Activated CD8-positive, alpha-beta memory T cell treated with anti-CD3 and anti-CD28 coated beads, Interleukin-2, amount 50 U/mL, for 24 hours (primary cell): ENCODE measurements around the gene MED13L.

Experiments
- DNase-seq: peaks from one replicate; pipeline ENCODE4 v3.0.0-alpha.2; 2020; ENCODE audit errors: extremely low read depth

MED13L gene

DNA sequence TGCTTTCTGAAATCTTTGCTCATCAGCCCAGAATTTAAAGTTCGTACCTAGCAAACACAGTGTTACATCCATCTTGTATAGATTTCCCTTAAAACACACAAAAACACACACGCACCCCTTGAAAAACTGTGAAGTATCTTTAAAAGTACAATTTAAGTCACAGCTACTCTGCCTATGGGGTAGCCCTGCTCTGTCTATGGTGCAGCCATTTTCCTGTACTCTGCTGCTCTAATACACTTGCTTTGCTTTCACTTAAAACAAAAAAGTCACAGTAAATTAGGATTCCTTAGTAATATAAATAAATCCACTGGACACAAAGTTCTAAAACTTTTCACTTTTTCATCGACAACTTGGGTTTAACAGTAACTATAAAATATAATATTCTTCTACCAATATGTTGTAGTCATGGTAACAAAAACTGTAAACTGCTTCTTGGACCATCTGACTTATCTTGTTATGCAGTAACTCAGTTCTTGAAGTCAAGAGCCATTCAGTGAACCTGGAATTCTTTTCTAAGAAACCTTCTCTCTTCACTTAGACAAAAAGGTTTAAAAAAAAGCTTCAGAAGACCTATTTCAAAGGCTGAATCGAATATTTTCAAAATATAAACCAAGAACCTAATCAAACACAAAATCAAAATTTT, 63.5 kb downstream of the MED13L start:
- no peak for DNase-seq

DNA sequence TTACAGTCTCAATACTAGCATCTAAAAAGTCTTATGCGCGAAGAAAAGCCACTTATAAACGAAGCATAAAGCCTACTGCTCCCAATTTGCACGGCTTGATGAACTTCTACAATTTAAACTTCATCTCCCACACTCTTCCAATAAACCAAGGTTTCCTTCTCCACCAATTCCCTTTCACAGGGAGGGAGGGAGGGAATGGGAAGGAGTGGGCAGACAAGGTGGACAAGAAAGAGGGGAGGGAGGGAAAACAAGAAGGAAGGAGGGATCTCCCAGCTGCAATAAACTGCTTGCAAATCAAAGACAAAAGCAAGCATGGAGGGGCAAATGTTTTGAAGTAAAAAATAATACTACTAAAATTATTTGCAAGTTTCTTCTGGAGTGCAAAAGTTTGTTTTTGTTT, 64.5 kb downstream of the MED13L start:
- DNase-seq, result no peak

DNA sequence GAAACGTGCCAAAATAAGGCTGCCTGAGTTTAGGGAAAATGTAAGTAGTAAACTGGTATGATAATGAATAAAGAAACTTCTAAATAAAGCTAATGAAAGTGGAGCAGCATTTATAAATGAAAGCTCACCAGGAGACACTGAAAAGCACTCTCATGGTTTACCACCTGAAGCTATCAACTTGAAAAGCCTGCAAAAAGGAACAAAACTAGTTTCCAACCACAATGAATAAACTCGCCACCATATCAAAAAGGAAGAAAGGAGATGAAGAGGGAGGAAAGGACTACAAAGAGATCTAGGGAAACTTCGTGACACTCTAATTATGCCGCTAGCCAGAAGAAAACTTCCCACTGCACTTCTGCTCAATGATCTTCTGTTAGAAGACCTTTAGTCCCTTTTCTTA, 66.7 kb downstream of the MED13L start:
- DNase-seq, result no peak

DNA sequence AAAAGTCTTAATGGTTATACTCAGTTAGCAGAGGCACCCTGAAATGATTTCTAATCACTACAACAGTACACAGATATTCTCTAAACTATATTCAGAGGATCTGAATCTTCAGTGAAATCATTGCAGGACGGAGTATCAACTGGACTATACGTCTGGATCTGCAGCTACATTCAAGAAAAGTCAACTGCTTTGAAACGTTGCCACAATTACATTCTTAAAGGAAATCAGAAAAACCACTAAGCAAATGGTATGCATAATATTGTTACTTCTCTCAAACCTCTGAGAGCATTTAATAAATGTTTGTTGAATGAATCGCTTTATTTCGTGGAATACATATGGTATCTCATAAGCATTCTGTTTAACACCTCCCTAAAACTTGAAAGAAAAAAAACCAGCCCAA, 67.4 kb downstream of the MED13L start:
- DNase-seq, result no peak

DNA sequence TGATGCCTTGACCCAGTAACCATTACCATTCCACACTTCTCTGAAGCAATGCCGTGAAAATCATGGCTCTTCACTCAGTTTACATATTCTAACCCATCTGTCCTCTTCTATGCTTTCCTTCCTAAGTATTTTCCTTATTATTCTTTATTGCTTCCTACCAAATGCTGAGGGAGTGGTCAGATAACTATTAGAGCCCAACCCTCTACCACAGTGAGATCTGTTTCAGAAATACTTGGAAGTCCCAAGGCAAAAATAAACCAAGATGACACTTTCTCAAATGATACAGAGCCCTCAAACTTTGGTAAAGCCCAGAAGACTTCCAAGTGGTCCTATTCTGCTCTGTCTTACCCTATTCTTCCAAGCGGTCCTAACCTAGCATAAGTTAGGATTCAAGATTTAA, 68.0 kb downstream of the MED13L start:
- no peak for DNase-seq

DNA sequence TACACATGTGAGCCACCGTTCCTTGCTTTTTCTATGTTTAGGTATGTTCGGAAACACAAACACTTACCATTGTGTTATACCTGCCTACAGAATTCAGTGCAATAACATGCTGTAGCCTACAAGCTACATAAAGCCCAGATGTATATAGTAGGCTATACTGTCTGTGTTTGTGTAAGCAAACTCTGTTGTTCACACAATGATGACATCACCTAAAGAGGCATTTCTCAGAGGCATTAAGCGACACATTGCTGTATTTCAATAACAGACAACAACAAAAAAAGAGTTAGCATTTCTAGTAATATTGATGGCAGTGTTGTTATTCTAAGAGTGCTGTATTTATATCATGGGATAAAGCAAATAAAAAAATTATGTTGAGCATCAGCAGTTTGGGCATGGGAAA, 70.2 kb downstream of the MED13L start:
- no peak for DNase-seq

DNA sequence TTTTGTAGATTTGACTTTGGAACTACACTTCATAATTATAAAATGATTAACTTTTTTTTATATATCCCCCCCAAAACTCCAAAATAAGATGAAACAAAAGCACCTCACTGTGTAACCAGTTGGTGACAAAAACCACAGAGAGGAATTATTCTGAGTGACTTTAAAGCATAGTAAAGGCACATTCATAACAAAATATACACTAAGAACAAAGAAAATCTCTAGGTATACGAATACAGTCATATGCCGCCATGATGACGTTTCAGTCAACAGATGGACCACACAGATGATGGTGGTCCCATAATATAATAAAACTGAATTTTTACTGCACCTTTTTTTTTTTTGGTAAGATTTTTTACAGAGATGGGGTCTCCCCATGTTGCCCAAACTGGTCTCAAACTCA, 70.7 kb downstream of the MED13L start:
- DNase-seq, result no peak

DNA sequence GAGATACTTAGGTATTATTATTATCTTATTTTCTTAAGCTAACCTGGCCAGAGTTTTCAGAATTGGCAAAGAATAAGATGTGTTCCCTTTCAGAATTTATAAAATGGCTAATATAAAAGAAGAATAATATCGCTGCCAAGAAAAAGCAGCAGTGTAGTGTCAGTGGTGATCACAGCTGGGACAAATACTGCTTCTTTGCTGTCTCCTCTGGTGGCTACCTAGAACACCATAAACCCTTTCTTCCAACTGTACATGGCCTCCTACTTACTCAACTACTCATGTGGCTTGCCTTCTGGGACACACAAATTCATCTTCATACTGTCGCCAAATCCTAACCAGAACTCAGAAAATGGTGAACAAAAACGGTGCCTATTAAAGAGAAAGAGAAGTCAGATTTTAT, 72.7 kb downstream of the MED13L start:
- DNase-seq, result no peak

DNA sequence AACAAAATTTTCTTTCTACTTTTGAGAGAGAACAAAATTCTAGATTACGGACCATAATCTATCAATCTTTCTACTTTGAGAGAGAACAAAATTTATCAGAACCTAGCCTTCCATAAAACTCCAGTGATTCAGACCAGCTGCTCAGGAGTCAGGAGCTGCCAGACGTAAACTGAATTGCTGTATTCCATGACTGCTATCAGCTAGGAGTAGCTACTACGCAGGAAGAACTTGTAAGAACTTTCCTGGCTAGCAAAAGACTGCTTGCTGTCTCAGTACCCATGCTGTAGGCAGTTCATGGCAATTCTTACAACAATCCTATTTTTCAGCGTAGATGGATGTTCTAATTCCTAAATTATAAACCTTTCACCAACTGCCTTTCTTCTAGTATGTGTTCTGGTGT, 73.3 kb downstream of the MED13L start:
- no peak for DNase-seq

DNA sequence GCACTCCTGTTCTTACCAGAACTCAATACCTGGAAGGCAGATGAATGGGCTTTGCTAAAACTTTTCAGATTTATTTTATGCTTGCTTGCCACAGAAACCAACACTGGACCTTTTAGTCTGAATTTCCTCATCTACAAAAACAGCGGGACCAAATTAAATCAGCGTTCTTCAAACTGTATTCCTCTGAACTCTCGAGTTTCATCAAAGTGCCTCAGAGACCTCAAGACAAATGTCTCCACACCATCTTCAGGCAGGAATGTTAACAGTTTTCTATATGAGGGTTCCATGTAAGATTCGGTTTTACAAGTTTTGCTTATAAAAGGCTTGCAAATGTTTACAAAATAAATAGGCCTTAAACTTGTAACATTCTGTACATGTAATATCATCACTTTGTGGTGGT, 74.6 kb downstream of the MED13L start:
- DNase-seq, result no peak

DNA sequence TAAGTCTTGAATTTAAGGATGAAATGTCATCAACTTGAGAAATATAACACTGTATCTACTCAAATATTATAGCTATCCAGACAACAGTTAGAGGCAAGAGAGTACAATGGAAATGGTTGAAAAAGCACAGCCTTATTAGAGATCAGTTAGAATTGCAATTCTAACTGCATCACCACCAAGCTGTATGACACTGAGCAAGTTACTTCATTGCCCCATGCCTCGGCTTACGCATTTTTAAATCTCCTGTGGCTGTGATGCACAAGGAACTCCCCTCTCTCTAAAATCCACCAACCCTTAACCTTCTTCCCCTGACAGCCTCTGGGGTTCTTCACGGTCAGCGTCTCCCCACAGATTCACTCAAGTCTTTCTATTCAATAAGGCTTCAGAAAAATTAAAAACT, 75.1 kb downstream of the MED13L start:
- DNase-seq, result no peak

DNA sequence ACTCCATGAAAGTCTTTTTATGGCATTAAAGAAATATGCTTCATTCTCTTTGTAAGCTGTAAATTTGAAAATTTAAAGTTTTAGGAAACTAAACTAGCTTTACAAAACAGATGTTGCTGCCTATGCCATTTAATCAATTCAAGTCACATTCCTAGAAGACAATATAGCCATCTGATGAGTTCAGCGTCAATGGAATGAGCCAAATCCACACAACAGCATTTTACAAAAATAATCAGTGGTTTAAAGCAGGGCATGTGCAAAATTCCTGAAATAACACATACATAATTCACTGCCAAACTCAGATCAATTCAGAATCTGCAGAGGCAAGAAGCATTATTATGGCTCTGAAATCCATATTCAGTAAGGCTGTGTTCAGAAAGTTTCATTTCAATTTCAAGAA, 75.6 kb downstream of the MED13L start:
- DNase-seq, result no peak

DNA sequence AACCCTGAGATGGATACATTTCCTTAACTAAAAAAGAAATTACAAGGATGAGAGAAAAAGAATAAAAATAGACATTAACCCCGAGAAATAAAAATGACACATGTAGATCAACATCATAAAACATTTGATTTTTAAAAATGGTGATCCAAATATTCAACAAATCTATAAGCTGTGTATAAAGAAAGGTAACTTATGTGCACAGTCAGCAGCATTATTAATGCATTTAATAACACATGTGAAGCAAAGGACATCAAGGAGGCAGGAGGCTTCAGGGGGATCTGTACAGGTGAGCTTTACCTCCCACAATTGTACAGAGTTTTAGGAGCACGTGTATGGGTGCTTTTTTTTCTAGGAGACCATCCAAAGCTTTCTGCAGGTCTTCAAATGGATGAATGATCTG, 76.1 kb downstream of the MED13L start:
- DNase-seq, result no peak

DNA sequence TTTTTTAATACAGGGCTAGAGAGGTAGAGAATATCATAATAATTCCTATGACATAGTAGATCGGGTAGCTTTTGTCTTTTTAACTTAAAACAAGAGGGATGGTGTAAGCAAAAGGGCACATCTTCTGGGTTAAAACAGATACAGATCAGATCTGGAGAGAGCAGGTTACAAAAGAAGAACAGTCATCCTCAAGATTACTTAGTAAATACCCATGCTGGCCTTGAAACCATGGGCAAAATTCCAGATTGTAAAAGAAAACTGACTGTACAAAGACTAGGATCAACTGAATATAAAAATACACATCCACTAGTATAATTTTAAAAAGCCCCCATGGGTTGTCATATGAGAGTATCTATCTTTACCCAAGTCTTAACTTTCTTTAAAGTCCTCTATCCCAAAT, 76.7 kb downstream of the MED13L start:
- DNase-seq, result no peak

DNA sequence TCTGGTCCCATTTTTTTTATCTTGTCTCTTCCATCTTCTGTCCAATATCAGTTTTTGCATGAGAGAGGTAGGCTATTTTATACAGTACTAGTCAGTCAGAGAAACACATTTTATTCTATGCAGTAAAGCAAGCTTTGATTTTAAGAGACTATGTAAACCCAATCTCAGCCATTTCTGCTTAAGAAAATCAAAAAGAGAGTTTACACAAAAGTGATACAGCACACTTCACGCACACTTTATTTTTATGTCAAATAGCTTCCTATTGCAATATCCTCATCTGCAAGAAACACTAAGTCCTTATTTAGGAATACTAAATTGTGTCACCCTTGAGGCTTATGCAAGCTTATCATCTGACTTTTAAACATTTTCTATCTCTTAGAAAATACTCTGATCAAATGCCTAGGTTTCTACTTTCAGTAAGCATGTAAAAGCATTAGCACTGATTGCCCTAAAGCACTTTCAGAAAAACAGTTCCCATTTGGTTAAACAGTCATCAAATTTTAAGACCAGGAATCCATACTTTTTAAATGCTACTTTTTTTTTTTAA, 78.3 kb downstream of the MED13L start:
- DNase-seq, result no peak

DNA sequence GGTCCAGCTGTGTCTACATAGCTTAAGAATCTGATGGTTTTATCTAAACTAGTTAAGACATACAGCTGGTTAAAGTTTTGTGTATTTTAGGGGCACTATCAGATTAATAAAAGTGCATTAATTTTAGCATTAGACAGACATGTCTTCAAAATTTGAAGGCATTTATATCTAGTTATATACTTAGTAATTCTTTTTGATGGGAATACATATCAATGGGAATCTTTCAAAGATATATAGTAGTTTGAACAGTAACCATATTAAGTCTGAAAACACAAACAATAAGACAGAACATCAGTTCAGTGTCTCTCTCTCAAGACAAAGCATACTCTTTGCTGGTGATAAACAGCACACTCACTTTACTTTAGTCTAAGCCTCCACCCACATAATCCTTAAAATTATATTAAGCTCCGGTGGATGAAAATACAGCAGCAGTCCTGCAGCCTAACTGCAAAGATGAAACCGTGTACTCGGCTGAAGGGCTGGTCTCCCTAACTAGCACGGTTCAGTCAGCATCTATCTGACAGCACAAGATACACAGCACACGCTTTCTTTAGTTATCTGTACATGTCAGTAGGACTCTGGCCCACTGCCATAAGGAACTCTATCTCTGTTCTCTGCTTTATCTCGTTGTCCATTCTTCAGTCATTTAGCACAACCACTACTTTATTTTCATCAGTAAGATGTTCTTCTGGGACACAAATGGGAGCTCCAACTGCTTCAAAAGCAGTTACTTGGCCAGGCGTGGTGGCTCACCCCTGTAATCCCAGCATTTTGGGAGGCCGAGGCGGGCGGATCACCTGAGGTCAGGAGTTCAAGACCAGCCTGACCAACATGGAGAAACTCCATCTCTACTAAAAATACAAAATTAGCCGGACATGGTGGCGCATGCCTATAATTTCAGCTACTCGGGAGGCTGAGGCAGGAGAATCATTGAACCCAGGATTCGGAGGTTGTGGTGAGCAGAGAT, 80.5 kb downstream of the MED13L start:
- DNase-seq, result no peak

DNA sequence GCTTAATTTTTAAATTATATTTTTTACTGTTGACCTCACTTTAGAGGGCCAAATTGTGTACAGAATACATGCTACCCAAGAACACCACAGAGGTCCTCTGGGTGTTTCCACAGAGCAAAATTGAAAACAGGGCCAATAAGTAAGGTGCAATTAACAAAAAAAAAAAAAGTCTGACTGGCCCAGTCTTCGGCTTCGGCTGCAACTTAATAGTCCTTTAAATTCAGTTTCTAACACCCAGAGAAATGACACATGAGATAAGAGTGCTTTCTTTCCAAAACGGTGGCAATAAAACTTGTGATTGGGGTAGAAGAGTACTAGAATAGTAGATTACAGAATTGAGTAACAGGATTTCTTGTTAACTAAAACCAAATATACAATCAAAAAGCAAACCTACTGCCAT, 81.3 kb downstream of the MED13L start:
- DNase-seq, result no peak

DNA sequence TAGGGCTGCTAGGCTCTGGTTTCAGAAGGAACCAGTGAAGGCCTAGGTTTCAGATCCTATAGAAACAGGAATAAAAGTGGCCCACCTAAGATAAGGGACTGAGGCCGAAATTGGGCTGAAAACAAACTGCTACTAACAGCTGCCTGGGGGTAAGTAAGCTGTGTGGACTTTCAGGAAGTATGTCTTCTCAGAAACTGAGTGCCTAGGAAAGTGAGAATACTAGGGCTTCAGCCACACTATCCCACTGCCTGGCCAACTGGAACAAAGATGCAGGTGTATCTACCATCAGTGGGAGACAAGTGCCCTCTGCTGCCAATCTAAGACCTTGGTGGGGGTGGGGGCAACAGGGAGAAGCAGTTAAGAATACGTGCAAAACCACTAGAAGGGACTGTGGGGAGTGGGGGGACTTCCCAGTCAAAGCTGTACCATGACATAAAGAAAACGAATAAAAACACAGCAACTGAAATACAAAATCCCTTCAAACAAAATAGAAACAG, 82.5 kb downstream of the MED13L start:
- no peak for DNase-seq

DNA sequence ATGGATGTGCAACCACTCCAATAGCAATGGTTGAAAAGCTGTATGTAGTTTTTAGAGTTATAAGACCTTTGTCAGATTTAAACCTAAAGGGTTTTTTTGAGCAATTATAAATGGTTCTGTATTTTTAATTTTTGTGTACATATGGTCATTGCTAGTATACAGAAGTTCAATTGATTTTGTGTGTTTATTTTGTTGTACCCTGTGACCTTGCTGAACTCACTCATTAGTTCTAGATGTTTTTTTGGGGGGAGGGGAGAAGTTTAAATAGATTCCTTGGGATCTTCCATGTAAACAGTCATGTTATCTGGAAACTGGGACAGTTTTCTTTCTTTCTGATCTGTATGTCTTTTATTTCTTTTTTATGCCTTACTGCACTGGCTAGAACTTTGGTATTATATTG, 87.8 kb downstream of the MED13L start:
- DNase-seq, result no peak

DNA sequence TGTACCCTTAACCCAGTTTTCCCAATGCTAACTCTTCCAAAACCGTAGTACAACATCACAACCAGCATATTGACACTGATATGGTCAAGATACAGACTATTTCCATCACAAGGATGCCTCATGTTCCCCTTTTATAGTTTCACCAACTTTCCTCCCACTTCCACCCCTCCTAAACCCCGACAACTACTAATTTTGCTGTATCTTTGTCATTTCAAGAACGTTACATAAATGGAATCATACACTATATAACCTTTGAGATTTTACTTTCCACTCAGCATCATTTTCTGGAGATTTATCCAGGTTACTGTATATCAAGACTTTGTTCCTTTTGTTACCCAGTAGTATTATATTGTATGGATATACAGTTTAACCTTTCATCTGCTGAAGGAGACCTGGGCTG, 88.9 kb downstream of the MED13L start:
- no peak for DNase-seq

DNA sequence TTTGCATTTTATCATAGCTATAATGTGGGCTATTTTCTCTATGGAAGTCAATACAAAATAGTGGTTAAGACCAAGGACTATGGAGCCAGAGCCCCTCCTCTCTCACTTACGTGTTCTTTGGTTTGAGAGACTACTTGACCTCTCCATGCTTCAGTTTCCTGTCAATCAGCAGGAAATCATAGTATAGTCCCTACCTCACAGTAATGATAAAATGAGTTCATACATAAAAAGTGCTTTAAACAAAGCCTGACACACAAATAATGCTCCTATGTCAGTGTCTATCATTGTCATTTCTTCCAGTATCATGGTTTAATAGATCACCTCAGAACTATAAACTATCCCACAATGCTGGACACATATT, 90.4 kb downstream of the MED13L start:
- DNase-seq, result no peak

DNA sequence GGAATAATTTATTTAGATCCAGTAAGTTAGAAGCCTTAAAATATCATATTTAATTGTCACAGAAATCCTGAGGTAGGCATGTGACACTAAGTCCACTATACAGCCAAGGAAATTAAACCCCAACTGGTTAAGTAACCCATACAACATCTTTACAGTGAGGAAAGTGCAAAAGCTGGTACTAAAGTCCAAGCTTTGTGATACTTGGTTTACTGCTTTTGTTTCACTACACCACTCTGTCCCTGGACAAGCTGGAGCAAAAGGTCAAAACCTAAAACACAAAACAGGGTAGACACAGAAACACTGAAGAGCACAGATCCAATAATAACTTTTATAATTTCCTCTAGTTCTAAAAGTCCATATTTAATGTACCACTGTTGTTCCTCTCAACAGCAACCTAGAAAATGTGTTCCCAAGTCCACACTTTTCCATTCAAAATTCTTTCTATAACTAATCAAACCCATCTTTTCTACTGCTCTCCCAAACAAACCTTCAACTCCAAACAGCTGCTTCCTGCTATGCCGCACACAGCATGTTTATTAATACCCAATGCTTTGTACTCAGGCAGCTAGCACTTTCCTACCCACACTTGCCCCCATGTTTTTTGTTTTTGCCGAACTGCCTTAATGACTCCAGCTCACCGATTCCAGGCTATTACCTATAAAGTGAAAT, 90.9 kb downstream of the MED13L start:
- no peak for DNase-seq
